H1 (cell line): Measurements from ENCODE around the gene AKAP7. TPM values are rescaled to one million over a fixed set of nuclear protein-coding genes. Genes with fewer than 3 reads are reported as not detected.

ENCODE experiments used
- CTCF ChIA-PET: fragments of 300-600 bp; sonication (Branson Sonifier 250); formaldehyde crosslinking; loops from one replicate; lab custom pipeline; 2021; ENCODE audit not compliant: partially characterized antibody; lab: Charles Lee
- POLR2A ChIA-PET: fragments of 300-600 bp; sonication (Branson Sonifier 250); formaldehyde crosslinking; loops from one replicate; lab custom pipeline; 2021; ENCODE audit warnings: inconsistent platforms; ENCODE audit not compliant: partially characterized antibody; lab: Charles Lee
- DNase-seq, 2 experiments: peaks; one replicate each; pipeline versions ENCODE4 v3.0.0 to v3.0.0-alpha.2; 2010 to 2022; ENCODE audit warnings: low spot score in 2 of 2, low read depth in 1 of 2, mixed read lengths in 1 of 2
- FAIRE-seq: peaks from 2 replicates; lab custom pipeline; 2011; peaks lifted over from hg19 to GRCh38; lab: Jason Lieb, UNC
- H2AFZ ChIP-seq: 2 replicates; pipeline ENCODE4 v1.8.1; 2012; ENCODE audit warnings: low read length, inconsistent platforms
- H2AK5ac ChIP-seq: 2 replicates; pipeline ENCODE4 v1.6.1; 2013; ENCODE audit warnings: low read depth, low read length
- H2BK120ac ChIP-seq: replicated peaks from 2 replicates; pipeline ENCODE3; 2013; ENCODE audit warnings: low read depth, low read length, inconsistent platforms
- H2BK12ac ChIP-seq: 2 replicates; pipeline ENCODE4 v1.6.1; 2013; ENCODE audit warnings: low read depth, low read length
- H2BK15ac ChIP-seq: 2 replicates; pipeline ENCODE4 v1.6.1; 2013; ENCODE audit warnings: low read length
- H2BK20ac ChIP-seq: 2 replicates; pipeline ENCODE4 v1.6.1; 2013; ENCODE audit warnings: low read length
- H2BK5ac ChIP-seq: 2 replicates; pipeline ENCODE4 v1.6.1; 2013; ENCODE audit warnings: low read depth, low read length
- H3K14ac ChIP-seq: 2 replicates; pipeline ENCODE4 v1.6.1; 2013; ENCODE audit warnings: inconsistent platforms; ENCODE audit not compliant: insufficient read length
- H3K18ac ChIP-seq: 2 replicates; pipeline ENCODE4 v1.6.1; 2013; ENCODE audit warnings: low read length; ENCODE audit errors: extremely low read depth
- H3K23ac ChIP-seq: 2 replicates; pipeline ENCODE4 v1.6.1; 2013; ENCODE audit warnings: inconsistent platforms; ENCODE audit not compliant: insufficient read length
- H3K23me2 ChIP-seq: 2 replicates; pipeline ENCODE4 v1.6.1; 2013; ENCODE audit warnings: low read depth, low read length
- H3K27ac ChIP-seq: 2 replicates; pipeline ENCODE4 v1.6.1; 2011; ENCODE audit warnings: low read depth, low read length, inconsistent platforms
- H3K27me3 ChIP-seq, 4 experiments: replicated peaks in 1 of 4; 1 replicate in 1 of 4; 2 replicates in 3 of 4; pipeline versions ENCODE4 v1.6.1 to v1.8.1; 2011 to 2013; ENCODE audit warnings: low read length in 3 of 4, mild to moderate bottlenecking in 3 of 4, inconsistent platforms in 2 of 4, mixed read lengths in 2 of 4, moderate library complexity in 1 of 4; ENCODE audit not compliant: control insufficient read depth in 3 of 4, insufficient read depth in 3 of 4; ENCODE audit errors: extremely low read depth in 1 of 4
- H3K36me3 ChIP-seq, 4 experiments: 2 replicates each; pipeline versions ENCODE4 v1.6.1 to v1.8.1; 2011 to 2013; ENCODE audit warnings: mild to moderate bottlenecking in 4 of 4, low read length in 3 of 4, moderate library complexity in 2 of 4, control low read depth in 1 of 4, inconsistent platforms in 1 of 4; ENCODE audit not compliant: insufficient read depth in 4 of 4, control insufficient read depth in 2 of 4
- H3K4ac ChIP-seq: replicated peaks from 2 replicates; pipeline ENCODE3; 2013; ENCODE audit warnings: low read length, low read depth, mixed read lengths, inconsistent platforms; ENCODE audit not compliant: insufficient read length
- H3K4me1 ChIP-seq, 4 experiments: replicated peaks in 1 of 4; 1 replicate in 1 of 4; 2 replicates in 3 of 4; pipeline versions ENCODE4 v1.6.1 to v1.8.1; 2011 to 2013; ENCODE audit warnings: low read length in 3 of 4, inconsistent platforms in 2 of 4, mixed read lengths in 1 of 4; ENCODE audit not compliant: insufficient read depth in 4 of 4, control insufficient read depth in 3 of 4
- H3K4me2 ChIP-seq, 2 experiments: 2 replicates each; pipeline versions ENCODE4 v1.6.1 to v1.8.1; 2011 to 2013; ENCODE audit warnings: low read depth in 2 of 2, low read length in 2 of 2, control low read depth in 1 of 2, inconsistent platforms in 1 of 2, mild to moderate bottlenecking in 1 of 2; ENCODE audit not compliant: insufficient read depth in 1 of 2
- H3K4me3 ChIP-seq, 4 experiments: fragments of 200-600, 300-600 bp in 1 of 4; sonication (generic), shearing (Covaris generic), sonication (Bioruptor Twin) in 1 of 4; 2 replicates each; pipeline versions ENCODE4 v1.5.1 to v1.8.1; 2011 to 2016; ENCODE audit warnings: low read length in 4 of 4, low read depth in 3 of 4, control low read depth in 2 of 4, inconsistent platforms in 2 of 4, mild to moderate bottlenecking in 2 of 4, mixed read lengths in 1 of 4, moderate library complexity in 1 of 4; ENCODE audit not compliant: insufficient read depth in 2 of 4; ENCODE audit errors: extremely low read depth in 1 of 4
- H3K56ac ChIP-seq: replicated peaks from 2 replicates; pipeline ENCODE3; 2013; ENCODE audit warnings: low read depth, mild to moderate bottlenecking, mixed read lengths, low read length, inconsistent platforms; ENCODE audit not compliant: insufficient read length
- H3K79me1 ChIP-seq: 2 replicates; pipeline ENCODE4 v1.6.1; 2013; ENCODE audit warnings: low read depth, low read length, control low read depth
- H3K79me2 ChIP-seq, 2 experiments: 2 replicates each; pipeline versions ENCODE4 v1.6.1 to v1.8.1; 2012 to 2013; ENCODE audit warnings: low read length in 2 of 2, mild to moderate bottlenecking in 2 of 2, inconsistent platforms in 1 of 2; ENCODE audit not compliant: insufficient read depth in 2 of 2, control insufficient read depth in 1 of 2
- H3K9ac ChIP-seq, 4 experiments: replicated peaks in 1 of 4; 1 replicate in 1 of 4; 2 replicates in 3 of 4; pipeline versions ENCODE4 v1.6.1 to v1.8.1; 2011 to 2013; ENCODE audit warnings: low read depth in 3 of 4, low read length in 3 of 4, control low read depth in 2 of 4, mild to moderate bottlenecking in 2 of 4, moderate library complexity in 2 of 4, inconsistent platforms in 1 of 4; ENCODE audit errors: extremely low read depth in 1 of 4
- H3K9me3 ChIP-seq, 2 experiments: 2 replicates each; pipeline versions ENCODE4 v1.6.1 to v1.8.1; 2012 to 2013; ENCODE audit warnings: mild to moderate bottlenecking in 2 of 2, moderate library complexity in 2 of 2, control low read depth in 1 of 2, inconsistent platforms in 1 of 2, low read depth in 1 of 2, low read length in 1 of 2, mixed read lengths in 1 of 2; ENCODE audit not compliant: insufficient read depth in 2 of 2
- H4K20me1 ChIP-seq, 2 experiments: replicated peaks in 1 of 2; 2 replicates each; pipeline versions ENCODE3 to v1.8.1; 2011 to 2013; ENCODE audit warnings: inconsistent platforms in 2 of 2, low read length in 2 of 2, mild to moderate bottlenecking in 1 of 2; ENCODE audit not compliant: insufficient read depth in 2 of 2, control insufficient read depth in 1 of 2
- H4K5ac ChIP-seq: 2 replicates; pipeline ENCODE4 v1.6.1; 2013; ENCODE audit warnings: low read length, low read depth, mixed read lengths, inconsistent platforms; ENCODE audit not compliant: insufficient read length
- H4K8ac ChIP-seq: 2 replicates; pipeline ENCODE4 v1.8.0; 2013; ENCODE audit warnings: mild to moderate bottlenecking, moderate library complexity, low read length, inconsistent platforms; ENCODE audit not compliant: insufficient read depth; ENCODE audit errors: extremely low read depth
- H4K91ac ChIP-seq: replicated peaks from 2 replicates; pipeline ENCODE3; 2013; ENCODE audit warnings: low read length, mixed read lengths, inconsistent platforms; ENCODE audit not compliant: insufficient read length
- ASH2L ChIP-seq: fragments of 200-600, 300-600 bp; sonication (generic); IDR thresholded peaks from one replicate; pipeline ENCODE4 v1.7.1; 2017; ENCODE audit warnings: low read length
- CBX8 ChIP-seq: fragments of 300-800, 300-1000 bp; sonication (generic); IDR thresholded peaks from 2 replicates; pipeline ENCODE4 v1.7.1; 2016; ENCODE audit warnings: low read depth, low read length, borderline replicate concordance
- CHD1 ChIP-seq: IDR thresholded peaks from 2 replicates; pipeline ENCODE4 v1.6.1; 2012; ENCODE audit warnings: low read depth, low read length, improper control_type of control experiment
- CTCF ChIP-seq, 3 experiments: IDR thresholded peaks; 1 replicate in 2 of 3; 2 replicates in 1 of 3; pipeline versions ENCODE4 v1.5.1 to v1.6.1; 2011; ENCODE audit warnings: low read length in 3 of 3, mild to moderate bottlenecking in 3 of 3, inconsistent platforms in 2 of 3, low read depth in 1 of 3, moderate library complexity in 1 of 3; ENCODE audit not compliant: insufficient read depth in 1 of 3; ENCODE audit errors: control extremely low read depth in 1 of 3
- JUN ChIP-seq: IDR thresholded peaks from 2 replicates; pipeline ENCODE4 v1.6.1; 2011; ENCODE audit warnings: low read depth, mild to moderate bottlenecking, improper control_type of control experiment, low read length
- RNF2 ChIP-seq: fragments of 200-900, 300-1000 bp; sonication (generic); IDR thresholded peaks from 2 replicates; pipeline ENCODE4 v1.7.1; 2016; ENCODE audit warnings: borderline replicate concordance, low read depth, mild to moderate bottlenecking, antibody characterized with exemption, low read length; ENCODE audit not compliant: poor library complexity, severe bottlenecking; ENCODE audit errors: missing control alignments
- RXRA ChIP-seq: IDR thresholded peaks from 2 replicates; pipeline ENCODE4 v1.6.1; 2011; ENCODE audit warnings: low read depth, mild to moderate bottlenecking, low read length, moderate library complexity; ENCODE audit not compliant: insufficient read depth
- TAF7 ChIP-seq: optimal IDR thresholded peaks from 2 replicates; pipeline ENCODE3; 2011; ENCODE audit warnings: low read depth, mild to moderate bottlenecking, inconsistent platforms, low read length, moderate library complexity, borderline replicate concordance
- ZNF274 ChIP-seq: IDR thresholded peaks from 2 replicates; pipeline ENCODE4 v1.7.0; 2012; ENCODE audit warnings: low read length, borderline replicate concordance; ENCODE audit errors: extremely low read depth
- WGBS, 2 experiments: shearing (Covaris generic) in 1 of 2; methylation state at CpG; one replicate each; pipeline versions ENCODE4 v1.1.6 to v1.1.7; 2013 to 2015; ENCODE audit warnings: low lambda C conversion rate in 2 of 2, mixed read lengths in 2 of 2, inconsistent platforms in 1 of 2, low coverage in 1 of 2, missing lambda C conversion rate in 1 of 2; ENCODE audit not compliant: insufficient replicate concordance in 2 of 2, insufficient coverage in 1 of 2, insufficient read length in 1 of 2; ENCODE audit errors: extremely low coverage in 1 of 2, missing lambda C conversion rate in 1 of 2; 5-methylcytosine and 5-hydroxymethylcytosine counted together
- polyA plus RNA-seq, 7 experiments: library from polyadenylated mRNA; depleted of rRNA in 3 of 7; stranded (reverse) in 5 of 7; unstranded in 2 of 7; fragments of >200 nt in 5 of 7; fragments of 200-250 nt in 2 of 7; gene quantifications; 1 replicate in 5 of 7; 2 replicates in 1 of 7; 4 replicates in 1 of 7; pipeline versions ENCODE4 v1.2.1 to v1.2.3, GENCODE V29; 2011 to 2013; ENCODE audit warnings: missing spikeins in 2 of 7, mixed read lengths in 2 of 7
- total RNA-seq: library from RNA; stranded (reverse); fragmentation: NEBNext Ultra II Directional; extraction: Animal tissue kit (Norgen Biotek cat#: 25700); gene quantifications from 2 replicates; pipeline ENCODE4 v1.2.1, GENCODE V29; 2021

AKAP7 gene
- total and polyA plus RNA-seq, 2 of the 8 experiments (the other 6 are each of a cell fraction or from before 2014, with no cell fraction given) = 4.7 to 16.9 TPM

DNA sequence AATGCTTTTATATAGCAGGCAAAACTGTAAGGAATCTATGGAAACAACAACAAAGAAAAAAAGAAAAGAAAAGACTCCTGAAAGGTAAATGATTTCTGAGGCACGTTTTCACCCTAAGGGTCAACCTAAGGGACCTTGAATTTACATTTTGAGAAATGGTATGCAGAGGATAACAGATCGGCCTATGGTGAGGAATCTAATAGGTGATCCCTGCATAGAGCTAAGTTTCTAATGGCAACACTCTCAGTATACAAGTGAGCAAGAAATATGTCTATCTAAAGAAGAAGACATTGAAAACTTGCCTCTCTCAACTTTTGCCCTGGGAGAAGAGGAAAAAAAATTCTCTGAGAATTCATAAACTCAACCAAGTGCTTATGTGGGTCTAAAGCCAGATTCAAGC lies 18.9 kb upstream of the AKAP7 start:
- H3K4ac ChIP-seq = no peak overlapping the region
- H3K4me3 ChIP-seq = no peak overlapping the region
- no peak overlapping the region for H3K9ac ChIP-seq
- no peak overlapping the region for H3K56ac ChIP-seq
- no peak overlapping the region for H2BK15ac ChIP-seq
- no peak overlapping the region for H3K14ac ChIP-seq
- ChIA-PET CTCF (interaction anchor here (0.6 to 5.5 kb wide), 14 partner anchors 9 to 265 kb away, joined by 3 to 56 read pairs (median 3); no protein-coding TSS in a partner anchor), POLR2A (no interaction called here)
- H3K4me1 ChIP-seq = no peaks in the 10 kb centered on the region
- no peak overlapping the region for H2AFZ ChIP-seq
- H3K36me3 ChIP-seq = no peaks in the 10 kb centered on the region
- no peak overlapping the region for H4K8ac ChIP-seq
- no peak overlapping the region for H3K18ac ChIP-seq
- H3K23me2 ChIP-seq = no peaks in the 10 kb centered on the region; the same call in 1 of the 2 replicates
- H2BK5ac ChIP-seq = no peak overlapping the region
- H3K27me3 ChIP-seq = no peaks in the 10 kb centered on the region
- H2BK20ac ChIP-seq = no peak overlapping the region
- no peak overlapping the region for H4K91ac ChIP-seq
- no peaks in the 10 kb centered on the region for H4K20me1 ChIP-seq
- WGBS, 2 experiments = 86% methylated on average over 2 of the region's 2 CpGs; no CpG with 5 or more reads in 1 of the 2 experiments
- H4K5ac ChIP-seq = no peak overlapping the region
- DNase-seq = no peak
- H3K79me1 ChIP-seq = no peaks in the 10 kb centered on the region
- no peak overlapping the region for H2BK12ac ChIP-seq
- no peaks in the 10 kb centered on the region for H3K9me3 ChIP-seq
- no peak for FAIRE-seq
- no peak overlapping the region for H2AK5ac ChIP-seq
- H3K23ac ChIP-seq = no peak overlapping the region
- no peaks in the 10 kb centered on the region for H3K79me2 ChIP-seq
- no peak for TF ChIP-seq ASH2L
- no peak for TF ChIP-seq RXRA
- TF ChIP-seq ZNF274 = no peak
- TF ChIP-seq CBX8 = no peak
- TF ChIP-seq CTCF (IDR thresholded peaks at IDR 0.05; ENCODE audit: control extremely low read depth in 1 of 3, insufficient read depth in 1 of 3, low read depth in 1 of 3, low read length in 3 of 3) = no peak
- TF ChIP-seq CHD1 = no peak
- TF ChIP-seq JUN = no peak
- no peak for TF ChIP-seq TAF7
- TF ChIP-seq RNF2 = no peak
- H3K27ac ChIP-seq = no peak overlapping the region
- H3K4me2 ChIP-seq = no peak overlapping the region
- H2BK120ac ChIP-seq = no peak overlapping the region
